Trophoblast cell (in vitro differentiated cells and primary cell): ENCODE results near the gene SERPIND1.
"Not testable (repeated sequence)": the region's sequence is repeated elsewhere in the genome, so short reads cannot be mapped to it uniquely, and the experiment has no call there.

Experiments
- DNase-seq, 2 donors: peaks; one replicate each; pipeline ENCODE4 v3.0.0-alpha.2; 2016
- H2AFZ ChIP-seq: 2 replicates; pipeline ENCODE4 v1.6.1; 2013; ENCODE audit warnings: low read length, moderate library complexity, mild to moderate bottlenecking; ENCODE audit not compliant: insufficient read depth, poor library complexity
- H2AK5ac ChIP-seq: 2 replicates; pipeline ENCODE4 v1.6.1; 2013; ENCODE audit warnings: mild to moderate bottlenecking, low read length
- H2BK120ac ChIP-seq: 2 replicates; pipeline ENCODE4 v1.6.1; 2013; ENCODE audit warnings: low read length, mild to moderate bottlenecking, moderate library complexity; ENCODE audit not compliant: insufficient read depth, poor library complexity
- H2BK12ac ChIP-seq: 2 replicates; pipeline ENCODE4 v1.6.1; 2013; ENCODE audit warnings: mild to moderate bottlenecking, low read length, moderate library complexity
- H2BK5ac ChIP-seq: 2 replicates; pipeline ENCODE4 v1.6.1; 2013; ENCODE audit warnings: low read length, low read depth, moderate library complexity, mild to moderate bottlenecking; ENCODE audit not compliant: poor library complexity
- H3K14ac ChIP-seq: 2 replicates; pipeline ENCODE4 v1.6.1; 2013; ENCODE audit warnings: mild to moderate bottlenecking, low read length
- H3K18ac ChIP-seq: 2 replicates; pipeline ENCODE4 v1.6.1; 2013; ENCODE audit warnings: mild to moderate bottlenecking, low read length
- H3K23ac ChIP-seq: 2 replicates; pipeline ENCODE4 v1.6.1; 2013; ENCODE audit warnings: low read length
- H3K27ac ChIP-seq: 2 replicates; pipeline ENCODE4 v1.5.1; 2013; ENCODE audit warnings: low read depth, mild to moderate bottlenecking, inconsistent platforms, low read length, moderate library complexity
- H3K27me3 ChIP-seq: 2 replicates; pipeline ENCODE4 v1.6.1; 2013; ENCODE audit warnings: inconsistent platforms, mild to moderate bottlenecking, low read length, moderate library complexity; ENCODE audit not compliant: insufficient read depth
- H3K36me3 ChIP-seq, 2 experiments: 1 replicate in 1 of 2; 2 replicates in 1 of 2; pipeline ENCODE4 v1.6.1; 2013; ENCODE audit warnings: low read length in 2 of 2, mild to moderate bottlenecking in 2 of 2, moderate library complexity in 1 of 2; ENCODE audit not compliant: insufficient read depth in 2 of 2, control insufficient read depth in 1 of 2
- H3K4ac ChIP-seq: 2 replicates; pipeline ENCODE4 v1.6.1; 2013; ENCODE audit warnings: low read depth, mild to moderate bottlenecking, low read length, moderate library complexity
- H3K4me1 ChIP-seq, 2 experiments: 1 replicate in 1 of 2; 2 replicates in 1 of 2; pipeline ENCODE4 v1.6.1; 2013; ENCODE audit warnings: low read length in 2 of 2, mild to moderate bottlenecking in 2 of 2, moderate library complexity in 1 of 2; ENCODE audit not compliant: insufficient read depth in 2 of 2, control insufficient read depth in 1 of 2
- H3K4me2 ChIP-seq: 2 replicates; pipeline ENCODE4 v1.6.1; 2013; ENCODE audit warnings: inconsistent platforms, mild to moderate bottlenecking, low read length, moderate library complexity
- H3K4me3 ChIP-seq: 2 replicates; pipeline ENCODE4 v1.5.1; 2013; ENCODE audit warnings: mild to moderate bottlenecking, low read depth, low read length, inconsistent platforms
- H3K79me1 ChIP-seq: one replicate; pipeline ENCODE4 v1.6.1; 2013; ENCODE audit warnings: low read length
- H3K79me2 ChIP-seq: 2 replicates; pipeline ENCODE4 v1.6.1; 2013; ENCODE audit warnings: low read length, mild to moderate bottlenecking; ENCODE audit not compliant: control insufficient read depth, insufficient read depth, poor library complexity
- H3K9ac ChIP-seq: 2 replicates; pipeline ENCODE4 v1.6.1; 2013; ENCODE audit warnings: mild to moderate bottlenecking, low read length
- H3K9me3 ChIP-seq: 2 replicates; pipeline ENCODE4 v1.6.1; 2013; ENCODE audit warnings: low read depth, mild to moderate bottlenecking, control low read depth, inconsistent platforms, low read length; ENCODE audit not compliant: insufficient read depth
- H4K12ac ChIP-seq: 2 replicates; pipeline ENCODE4 v1.6.1; 2013; ENCODE audit warnings: low read depth, mild to moderate bottlenecking, low read length, moderate library complexity
- H4K8ac ChIP-seq: 2 replicates; pipeline ENCODE4 v1.6.1; 2013; ENCODE audit warnings: low read depth, mild to moderate bottlenecking, low read length, moderate library complexity
- H4K91ac ChIP-seq: one replicate; pipeline ENCODE4 v1.6.1; 2013; ENCODE audit warnings: low read depth, mild to moderate bottlenecking, low read length, moderate library complexity
- WGBS: extraction: QIAGEN DNeasy Blood & Tissue Kit; methylation state at CpG from one replicate; pipeline ENCODE4 v1.1.7; 2013; ENCODE audit warnings: missing lambda C conversion rate; ENCODE audit not compliant: insufficient read length, insufficient coverage; ENCODE audit errors: extremely low coverage; 5-methylcytosine and 5-hydroxymethylcytosine counted together

SERPIND1 gene

GRCh38 chr22:20826373-20827152 is 52.6 kb downstream of the SERPIND1 start:
- not testable (repeated sequence) for H3K4me1 ChIP-seq, H2BK120ac ChIP-seq, H3K9me3 ChIP-seq, H3K4me3 ChIP-seq, H3K27ac ChIP-seq, H4K91ac ChIP-seq, H2BK5ac ChIP-seq, H3K14ac ChIP-seq, H3K18ac ChIP-seq, H2AFZ ChIP-seq, H2AK5ac ChIP-seq, H3K79me1 ChIP-seq, H3K79me2 ChIP-seq, H3K4ac ChIP-seq, H3K23ac ChIP-seq, H3K36me3 ChIP-seq, H4K8ac ChIP-seq, H3K9ac ChIP-seq, H3K27me3 ChIP-seq, H2BK12ac ChIP-seq, H3K4me2 ChIP-seq, H4K12ac ChIP-seq
- peak; percentile 38 to 92 for DNase-seq
- no CpG with 5 or more reads among the region's 5 CpGs for WGBS

GRCh38 chr22:20829491-20830134 is 55.7 kb downstream of the SERPIND1 start:
- H2AFZ ChIP-seq, result no peak overlapping the region
- no peak overlapping the region for H2BK5ac ChIP-seq
- no peak overlapping the region for H3K23ac ChIP-seq
- no peak overlapping the region for H3K4me3 ChIP-seq
- H2AK5ac ChIP-seq, result no peak overlapping the region
- no CpG with 5 or more reads among the region's 3 CpGs for whole genome bisulfite sequencing
- H3K4me1 ChIP-seq, result no peaks in the 10 kb centered on the region
- no peak overlapping the region for H3K9ac ChIP-seq
- H3K9me3 ChIP-seq, result peaks cover 3% of the 10 kb centered on the region
- H4K12ac ChIP-seq, result no peak overlapping the region
- H3K79me1 ChIP-seq, result no peaks in the 10 kb centered on the region
- no peak overlapping the region for H3K4ac ChIP-seq
- no peak overlapping the region for H4K91ac ChIP-seq
- no peak overlapping the region for H3K18ac ChIP-seq
- H4K8ac ChIP-seq, result no peak overlapping the region
- H3K79me2 ChIP-seq, result no peaks in the 10 kb centered on the region
- no peak overlapping the region for H2BK12ac ChIP-seq
- DNase-seq, result no peak
- peaks cover 8 to 11% of the 10 kb centered on the region in 2 experiments for H3K36me3 ChIP-seq
- H3K14ac ChIP-seq, result no peak overlapping the region
- H3K27ac ChIP-seq, result no peak overlapping the region
- H2BK120ac ChIP-seq, result no peak overlapping the region
- H3K4me2 ChIP-seq, result no peak overlapping the region
- H3K27me3 ChIP-seq, result no peaks in the 10 kb centered on the region

GRCh38 chr22:20833225-20833665 is 59.3 kb downstream of the SERPIND1 start:
- H3K4me3 ChIP-seq, result no peak overlapping the region
- no peaks in the 10 kb centered on the region for H3K79me2 ChIP-seq
- H4K91ac ChIP-seq, result no peak overlapping the region
- H4K12ac ChIP-seq, result no peak overlapping the region
- no peak overlapping the region for H2AK5ac ChIP-seq
- no peaks in the 10 kb centered on the region for H3K79me1 ChIP-seq
- no peak overlapping the region for H4K8ac ChIP-seq
- DNase-seq, result no peak
- H3K14ac ChIP-seq, result no peak overlapping the region
- no peak overlapping the region for H2BK120ac ChIP-seq
- peaks cover 8 to 13% of the 10 kb centered on the region in 2 experiments for H3K36me3 ChIP-seq
- no peak overlapping the region for H3K4me2 ChIP-seq
- no peak overlapping the region for H2AFZ ChIP-seq
- no CpG with 5 or more reads among the region's 6 CpGs for WGBS
- no peak overlapping the region for H3K27ac ChIP-seq
- no peak overlapping the region for H3K23ac ChIP-seq
- H2BK5ac ChIP-seq, result no peak overlapping the region
- H3K4ac ChIP-seq, result no peak overlapping the region
- no peak overlapping the region for H2BK12ac ChIP-seq
- no peak overlapping the region for H3K9ac ChIP-seq
- H3K9me3 ChIP-seq, result no peaks in the 10 kb centered on the region
- H3K18ac ChIP-seq, result no peak overlapping the region
- no peaks in the 10 kb centered on the region for H3K4me1 ChIP-seq
- no peaks in the 10 kb centered on the region for H3K27me3 ChIP-seq

- no CpG with 5 or more reads among the region's 3 CpGs for WGBS
- Histone ChIP-seq H3K4me3 (no peak overlapping the region), H4K8ac (no peak overlapping the region), H2BK120ac (no peak overlapping the region), H3K23ac (no peak overlapping the region), H4K12ac (no peak overlapping the region), H2AK5ac (no peak overlapping the region), H3K79me1 (no peaks in the 10 kb centered on the region), H2AFZ (no peak overlapping the region), H3K9me3 (no peaks in the 10 kb centered on the region), H3K79me2 (no peaks in the 10 kb centered on the region), H3K4ac (no peak overlapping the region), H3K9ac (no peak overlapping the region), H3K27me3 (no peaks in the 10 kb centered on the region), H3K14ac (no peak overlapping the region), H3K27ac (no peak overlapping the region), H3K4me1 (no peaks in the 10 kb centered on the region), H3K36me3 (peaks cover 8 to 13% of the 10 kb centered on the region in 2 experiments), H3K18ac (no peak overlapping the region), H4K91ac (no peak overlapping the region), H2BK5ac (no peak overlapping the region), H3K4me2 (no peak overlapping the region), H2BK12ac (no peak overlapping the region)
- no peak for DNase-seq
Measured at GRCh38 chr22:20834206-20834605, 60.3 kb downstream of the SERPIND1 start.
